ENCODE data around the gene COL2A1.

DNA sequence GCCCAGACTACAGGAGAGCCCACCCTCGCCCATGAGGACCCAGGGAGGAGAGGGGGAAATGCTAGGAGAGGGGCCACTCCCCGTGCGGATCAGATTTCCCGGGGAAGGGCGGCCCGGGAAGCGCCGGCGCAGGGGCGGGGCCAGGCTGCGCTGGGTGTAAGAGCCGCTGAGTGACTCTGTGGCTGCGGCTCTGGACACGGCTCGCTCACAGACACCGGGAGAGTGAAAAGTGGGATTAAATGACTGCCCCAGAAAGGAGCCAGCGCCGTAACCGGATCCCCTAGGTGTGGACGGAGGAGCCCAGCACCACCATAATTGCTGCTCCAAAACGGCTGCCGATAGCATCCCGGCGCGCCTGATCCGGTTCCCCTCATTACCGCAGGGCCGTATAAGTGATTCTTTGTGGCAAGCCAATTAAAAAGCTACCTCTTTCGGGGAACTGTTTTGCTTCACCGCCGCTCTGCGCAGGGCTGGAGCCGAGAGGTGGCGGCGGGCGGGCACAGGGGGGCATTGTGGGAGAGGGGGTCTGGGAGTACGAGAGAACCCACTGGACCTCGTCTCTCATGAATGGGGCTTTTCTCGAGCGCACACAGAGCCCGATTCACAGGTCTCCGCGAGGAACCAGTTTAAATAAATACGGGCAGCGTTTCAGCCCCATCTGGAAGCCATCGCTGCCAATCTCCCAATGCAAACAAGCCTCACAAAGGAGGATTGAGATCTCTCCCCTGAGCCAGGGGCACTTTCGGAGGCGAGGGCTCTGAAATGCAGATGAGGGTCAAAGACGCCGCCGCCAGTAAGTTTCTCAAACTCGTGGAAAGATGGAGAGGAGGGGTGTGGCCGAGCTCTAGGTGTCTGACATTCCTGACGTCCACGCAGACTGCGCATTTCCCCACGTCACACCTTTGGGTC, 2.5 kb downstream of the COL2A1 start:
- TF ChIP-seq POLR2A (IDR thresholded peaks at IDR 0.05) (no peak), POLR2AphosphoS5 (IDR thresholded peaks at IDR 0.05) (no peak)
